Ascending aorta (tissue), 2 donors: ENCODE results near the gene APOB. TPM values are rescaled to one million over a fixed set of nuclear protein-coding genes. Genes with fewer than 3 reads are reported as not detected.
A peak's percentile ranks its signal among the peaks of the same experiment; 100 is the strongest.

Experiments used
- DNase-seq, 2 donors: peaks; one replicate each; pipeline ENCODE4 v3.0.0-alpha.2; 2019; ENCODE audit warnings: low spot score in 2 of 2
- H3K27ac ChIP-seq, 2 donors: fragments of 200-600 bp; sonication (generic); one replicate each; pipeline ENCODE4 v1.5.1; 2016 to 2017; ENCODE audit warnings: mild to moderate bottlenecking in 1 of 2
- H3K27me3 ChIP-seq: fragments of 200-600 bp; sonication (generic); one replicate; pipeline ENCODE4 v1.5.1; 2017
- H3K36me3 ChIP-seq, 2 donors: fragments of 200-600 bp; sonication (generic); one replicate each; pipeline ENCODE4 v1.5.1; 2016
- H3K4me1 ChIP-seq, 2 donors: fragments of 200-600 bp; sonication (generic); one replicate each; pipeline ENCODE4 v1.5.1; 2016 to 2017; ENCODE audit warnings: mild to moderate bottlenecking in 1 of 2
- H3K4me3 ChIP-seq, 2 donors: fragments of 200-600 bp; sonication (generic); one replicate each; pipeline ENCODE4 v1.5.1; 2016 to 2017; ENCODE audit warnings: mild to moderate bottlenecking in 1 of 2
- H3K9me3 ChIP-seq, 2 donors: fragments of 200-600 bp; sonication (generic); one replicate each; pipeline ENCODE4 v1.5.1; 2016
- intact Hi-C: fragments of 100-400 bp; cut with DNase I; formaldehyde crosslinking; loops from one replicate; pipeline ENCODE4 v1.15.1; 2023
- total RNA-seq: library from RNA; depleted of rRNA; stranded (reverse); fragments of >200 nt; gene quantifications from one replicate; pipeline ENCODE4 v1.1.0, GENCODE V29; 2016
- TF ChIP-seq, protein P1 (sequence below), 3 experiments: fragments of 200-600 bp in 2 of 3; fragments of 450-650 bp in 1 of 3; sonication (generic) in 2 of 3; IDR thresholded peaks; one replicate each; pipeline ENCODE4 v1.5.1; 2016 to 2019; ENCODE audit warnings: antibody characterized with exemption in 3 of 3, mild to moderate bottlenecking in 1 of 3, moderate library complexity in 1 of 3

APOB gene, protein sequence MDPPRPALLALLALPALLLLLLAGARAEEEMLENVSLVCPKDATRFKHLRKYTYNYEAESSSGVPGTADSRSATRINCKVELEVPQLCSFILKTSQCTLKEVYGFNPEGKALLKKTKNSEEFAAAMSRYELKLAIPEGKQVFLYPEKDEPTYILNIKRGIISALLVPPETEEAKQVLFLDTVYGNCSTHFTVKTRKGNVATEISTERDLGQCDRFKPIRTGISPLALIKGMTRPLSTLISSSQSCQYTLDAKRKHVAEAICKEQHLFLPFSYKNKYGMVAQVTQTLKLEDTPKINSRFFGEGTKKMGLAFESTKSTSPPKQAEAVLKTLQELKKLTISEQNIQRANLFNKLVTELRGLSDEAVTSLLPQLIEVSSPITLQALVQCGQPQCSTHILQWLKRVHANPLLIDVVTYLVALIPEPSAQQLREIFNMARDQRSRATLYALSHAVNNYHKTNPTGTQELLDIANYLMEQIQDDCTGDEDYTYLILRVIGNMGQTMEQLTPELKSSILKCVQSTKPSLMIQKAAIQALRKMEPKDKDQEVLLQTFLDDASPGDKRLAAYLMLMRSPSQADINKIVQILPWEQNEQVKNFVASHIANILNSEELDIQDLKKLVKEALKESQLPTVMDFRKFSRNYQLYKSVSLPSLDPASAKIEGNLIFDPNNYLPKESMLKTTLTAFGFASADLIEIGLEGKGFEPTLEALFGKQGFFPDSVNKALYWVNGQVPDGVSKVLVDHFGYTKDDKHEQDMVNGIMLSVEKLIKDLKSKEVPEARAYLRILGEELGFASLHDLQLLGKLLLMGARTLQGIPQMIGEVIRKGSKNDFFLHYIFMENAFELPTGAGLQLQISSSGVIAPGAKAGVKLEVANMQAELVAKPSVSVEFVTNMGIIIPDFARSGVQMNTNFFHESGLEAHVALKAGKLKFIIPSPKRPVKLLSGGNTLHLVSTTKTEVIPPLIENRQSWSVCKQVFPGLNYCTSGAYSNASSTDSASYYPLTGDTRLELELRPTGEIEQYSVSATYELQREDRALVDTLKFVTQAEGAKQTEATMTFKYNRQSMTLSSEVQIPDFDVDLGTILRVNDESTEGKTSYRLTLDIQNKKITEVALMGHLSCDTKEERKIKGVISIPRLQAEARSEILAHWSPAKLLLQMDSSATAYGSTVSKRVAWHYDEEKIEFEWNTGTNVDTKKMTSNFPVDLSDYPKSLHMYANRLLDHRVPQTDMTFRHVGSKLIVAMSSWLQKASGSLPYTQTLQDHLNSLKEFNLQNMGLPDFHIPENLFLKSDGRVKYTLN (N-terminal part only)
- 8.5 TPM for total RNA-seq

DNA sequence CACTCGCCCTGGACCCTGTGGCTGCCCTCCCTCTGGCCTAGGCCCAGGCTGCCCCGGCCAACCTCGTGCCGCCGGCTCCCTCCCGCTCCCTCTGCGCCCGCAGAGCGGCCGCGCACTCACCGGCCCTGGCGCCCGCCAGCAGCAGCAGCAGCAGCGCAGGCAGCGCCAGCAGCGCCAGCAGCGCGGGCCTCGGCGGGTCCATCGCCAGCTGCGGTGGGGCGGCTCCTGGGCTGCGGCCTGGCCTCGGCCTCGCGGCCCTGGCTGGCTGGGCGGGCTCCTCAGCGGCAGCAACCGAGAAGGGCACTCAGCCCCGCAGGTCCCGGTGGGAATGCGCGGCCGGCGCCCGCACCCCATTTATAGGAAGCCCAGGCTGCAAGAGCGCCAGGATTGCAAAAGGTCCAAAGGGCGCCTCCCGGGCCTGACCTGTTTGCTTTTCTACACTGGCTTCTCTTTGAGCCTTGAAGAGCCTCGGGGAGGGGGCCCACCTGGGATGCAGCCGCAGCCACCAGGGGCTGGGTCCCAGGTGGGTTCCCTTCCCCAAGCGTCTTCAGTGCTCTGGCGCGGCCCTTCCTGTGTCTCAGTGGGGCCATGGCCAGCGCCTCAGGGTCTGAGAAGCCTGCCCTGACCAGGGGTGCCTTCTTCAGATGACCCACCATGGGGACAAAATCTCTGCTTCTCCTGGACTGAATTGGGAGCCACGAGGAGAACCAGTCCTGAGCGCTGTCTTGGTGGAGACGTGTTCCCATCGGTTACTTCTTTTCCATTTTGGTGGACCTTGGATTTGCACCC lies at the start of gene APOB:
Gene APOB, minus strand, starts transcription at position 330 of the 789 bp plus-strand sequence. Its CDS starts 128 bp downstream, at position 202.
- Histone ChIP-seq H3K4me3 (peak within 1 kb of the TSS in 1 of 2 donors; percentile 61), H3K27ac (peak within 1 kb of the TSS; percentile 72 to 92), H3K36me3 (no peaks in the 10 kb centered on the region), H3K4me1 (peaks cover 11% of the 10 kb centered on the region in 2 donors), H3K27me3 (no peaks in the 10 kb centered on the region), H3K9me3 (no peaks in the 10 kb centered on the region)
- DNase-seq, result no peak
- intact Hi-C loops, result loop anchor here (1.0 to 10.0 kb wide), 7 partner anchors 74 to 1451 kb away; partner anchors contain the start of gene LDAH
- TF ChIP-seq, protein P1, sequence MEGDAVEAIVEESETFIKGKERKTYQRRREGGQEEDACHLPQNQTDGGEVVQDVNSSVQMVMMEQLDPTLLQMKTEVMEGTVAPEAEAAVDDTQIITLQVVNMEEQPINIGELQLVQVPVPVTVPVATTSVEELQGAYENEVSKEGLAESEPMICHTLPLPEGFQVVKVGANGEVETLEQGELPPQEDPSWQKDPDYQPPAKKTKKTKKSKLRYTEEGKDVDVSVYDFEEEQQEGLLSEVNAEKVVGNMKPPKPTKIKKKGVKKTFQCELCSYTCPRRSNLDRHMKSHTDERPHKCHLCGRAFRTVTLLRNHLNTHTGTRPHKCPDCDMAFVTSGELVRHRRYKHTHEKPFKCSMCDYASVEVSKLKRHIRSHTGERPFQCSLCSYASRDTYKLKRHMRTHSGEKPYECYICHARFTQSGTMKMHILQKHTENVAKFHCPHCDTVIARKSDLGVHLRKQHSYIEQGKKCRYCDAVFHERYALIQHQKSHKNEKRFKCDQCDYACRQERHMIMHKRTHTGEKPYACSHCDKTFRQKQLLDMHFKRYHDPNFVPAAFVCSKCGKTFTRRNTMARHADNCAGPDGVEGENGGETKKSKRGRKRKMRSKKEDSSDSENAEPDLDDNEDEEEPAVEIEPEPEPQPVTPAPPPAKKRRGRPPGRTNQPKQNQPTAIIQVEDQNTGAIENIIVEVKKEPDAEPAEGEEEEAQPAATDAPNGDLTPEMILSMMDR (IDR thresholded peaks at IDR 0.05), result no peak

DNA sequence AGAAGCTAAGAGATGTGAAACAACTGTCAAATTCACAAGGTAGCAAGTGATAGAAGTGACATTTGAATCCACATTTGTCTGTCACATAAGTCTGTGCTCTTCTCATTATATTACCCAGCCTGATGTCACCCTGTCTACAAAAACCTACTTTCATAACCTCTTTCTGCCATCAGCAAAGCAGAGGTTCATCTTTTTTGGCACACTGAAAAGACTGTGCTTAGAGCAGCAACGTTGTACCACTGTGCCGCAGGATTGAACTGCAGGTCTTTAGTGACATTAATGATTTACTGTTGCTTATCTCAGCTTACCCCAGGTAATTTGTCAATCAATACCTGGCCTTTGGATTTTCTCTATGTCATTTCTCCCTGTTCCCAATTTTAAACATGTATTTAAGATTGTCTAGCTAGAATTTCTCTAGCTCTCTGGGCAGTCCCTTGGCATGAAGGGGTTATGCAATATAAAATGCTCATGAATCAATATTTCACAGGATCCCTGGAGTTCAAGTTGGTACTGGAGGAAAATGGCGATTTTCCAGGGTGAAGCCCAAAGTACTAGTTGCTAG lies 48.5 kb upstream of the APOB start:
- no peaks in the 10 kb centered on the region for H3K4me1 ChIP-seq
- TF ChIP-seq, protein P1 (IDR thresholded peaks at IDR 0.05), result no peak
- H3K27ac ChIP-seq, result no peak overlapping the region
- no peak overlapping the region for H3K4me3 ChIP-seq
- H3K9me3 ChIP-seq, result no peaks in the 10 kb centered on the region
- no peak for DNase-seq
- intact Hi-C loops, result no loop called here
- H3K27me3 ChIP-seq, result no peaks in the 10 kb centered on the region
- no peaks in the 10 kb centered on the region for H3K36me3 ChIP-seq

DNA sequence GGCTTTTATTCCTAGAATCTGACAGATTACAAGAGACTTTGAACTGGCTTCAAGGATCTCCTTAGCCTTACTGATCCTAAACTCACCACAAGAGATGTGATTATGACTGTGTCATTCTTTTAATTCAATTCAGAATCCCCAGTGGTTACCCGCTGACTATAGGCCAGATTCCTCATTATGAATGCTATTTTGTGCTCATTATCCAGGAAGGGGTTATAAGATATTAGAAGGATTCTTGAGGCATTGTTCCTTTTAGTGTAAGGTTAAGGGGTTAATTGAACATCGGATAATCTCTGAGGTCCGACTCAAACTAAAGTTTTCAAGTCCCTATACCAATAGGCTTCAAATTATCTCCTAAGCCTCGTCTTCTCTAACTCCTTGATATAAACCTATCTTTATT lies 40.5 kb upstream of the APOB start:
- intact Hi-C loops, result no loop called here

DNA sequence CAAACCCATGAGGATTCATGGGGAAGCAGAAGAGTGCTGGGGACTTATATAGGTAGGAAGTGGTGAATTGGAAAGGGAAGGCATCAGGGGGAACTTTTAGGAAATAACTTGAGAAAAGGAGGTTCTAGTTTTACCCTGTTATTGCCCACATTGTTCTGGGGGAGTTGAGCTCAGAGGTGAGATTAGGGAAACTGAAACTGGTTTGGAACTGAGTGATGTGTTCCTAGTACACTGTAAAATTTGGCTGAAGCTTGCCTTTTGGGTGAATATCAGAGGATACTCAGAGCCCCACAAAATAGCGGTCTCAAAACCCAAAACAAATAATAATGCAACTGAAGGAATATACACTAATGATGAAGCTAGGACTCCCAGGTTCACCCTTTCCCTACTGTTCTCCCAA lies 39.6 kb upstream of the APOB start:
- no peak for DNase-seq
- H3K36me3 ChIP-seq, result no peaks in the 10 kb centered on the region
- H3K4me1 ChIP-seq, result no peaks in the 10 kb centered on the region
- no peaks in the 10 kb centered on the region for H3K9me3 ChIP-seq
- no peaks in the 10 kb centered on the region for H3K27me3 ChIP-seq
- intact Hi-C loops, result no loop called here
- no peak overlapping the region for H3K27ac ChIP-seq
- TF ChIP-seq, protein P1 (IDR thresholded peaks at IDR 0.05), result no peak
- no peak overlapping the region for H3K4me3 ChIP-seq

More for the DNA sequence above, 40.5 kb upstream of the APOB start:
- no peaks in the 10 kb centered on the region for H3K27me3 ChIP-seq
- H3K4me3 ChIP-seq, result no peak overlapping the region
- H3K36me3 ChIP-seq, result no peaks in the 10 kb centered on the region
- TF ChIP-seq, protein P1 (IDR thresholded peaks at IDR 0.05), result no peak
- no peak overlapping the region for H3K27ac ChIP-seq
- no peaks in the 10 kb centered on the region for H3K9me3 ChIP-seq
- H3K4me1 ChIP-seq, result no peaks in the 10 kb centered on the region
- no peak for DNase-seq
